IMR-90 (cell line): ENCODE data around the gene KDM5B.

Experiments
- BHLHE40 ChIP-seq: fragments of 150-350 bp; IDR thresholded peaks from 2 replicates; pipeline ENCODE4 v1.6.1; 2016; ENCODE audit warnings: mild to moderate bottlenecking, low read depth, low read length
- CEBPB ChIP-seq: IDR thresholded peaks from 2 replicates; pipeline ENCODE4 v1.6.1; 2012; ENCODE audit warnings: low read depth, low read length, improper control_type of control experiment
- CTCF ChIP-seq: conservative IDR thresholded peaks from 2 replicates; pipeline ENCODE4 v1.5.1; 2012; ENCODE audit warnings: mild to moderate bottlenecking, low read depth, low read length, improper control_type of control experiment
- ELK1 ChIP-seq: fragments of 150-350 bp; IDR thresholded peaks from 2 replicates; pipeline ENCODE4 v1.6.1; 2016; ENCODE audit warnings: low read depth, mild to moderate bottlenecking, low read length, moderate library complexity, borderline replicate concordance
- MAFK ChIP-seq: IDR thresholded peaks from 2 replicates; pipeline ENCODE4 v1.6.1; 2012; ENCODE audit warnings: low read depth, low read length, improper control_type of control experiment
- MXI1 ChIP-seq: IDR thresholded peaks from 2 replicates; pipeline ENCODE4 v1.6.1; 2012; ENCODE audit warnings: low read depth, mild to moderate bottlenecking, low read length, moderate library complexity, borderline replicate concordance
- POLR2A ChIP-seq: IDR thresholded peaks from 2 replicates; pipeline ENCODE4 v1.6.1; 2012; ENCODE audit warnings: mild to moderate bottlenecking, low read depth, low read length
- RAD21 ChIP-seq: IDR thresholded peaks from 2 replicates; pipeline ENCODE4 v1.6.1; 2012; ENCODE audit warnings: low read length, improper control_type of control experiment
- RCOR1 ChIP-seq: IDR thresholded peaks from 2 replicates; pipeline ENCODE4 v1.6.1; 2012; ENCODE audit warnings: mild to moderate bottlenecking, low read length, improper control_type of control experiment; ENCODE audit not compliant: insufficient replicate concordance
- RFX5 ChIP-seq: IDR thresholded peaks from 2 replicates; pipeline ENCODE4 v1.8.0; 2012; ENCODE audit warnings: low read depth, mild to moderate bottlenecking, low read length, moderate library complexity
- USF2 ChIP-seq: fragments of 150-350 bp; IDR thresholded peaks from 2 replicates; pipeline ENCODE4 v1.6.1; 2017; ENCODE audit warnings: mild to moderate bottlenecking, antibody characterized with exemption, low read length, low read depth

- TF ChIP-seq ELK1 (no peak), CTCF (no peak), RAD21 (no peak), POLR2A (no peak), USF2 (no peak), RCOR1 (no peak), MAFK (no peak), MXI1 (no peak), RFX5 (no peak), CEBPB (no peak), BHLHE40 (no peak)
These were observed 118.5 kb downstream of the KDM5B start for GRCh38 chr1:202689493-202690342.
